ENCODE measurements around the gene ZRANB1.

GRCh38 chr10:124983321-124983720 lies 41.4 kb downstream of the ZRANB1 start:
- TF ChIP-seq CTCF (IDR thresholded peaks at IDR 0.05; ENCODE audit: insufficient read depth, low read length, poor library complexity, severe bottlenecking) (no peak), EZH2phosphoT487 (conservative IDR thresholded peaks at IDR 0.05; ENCODE audit: low read length) (no peak)

Data from SU-DHL-6 (cell line).